NCI-H748 (cell line): Measurements from ENCODE around the gene RLBP1.
"Not testable (repeated sequence)": the region's sequence is repeated elsewhere in the genome, so short reads cannot be mapped to it uniquely, and the experiment has no call there.

ENCODE experiments used
- DNase-seq: peaks from one replicate; lab custom pipeline; 2025; ENCODE audit not compliant: unreplicated experiment; lab: John Stamatoyannopoulos, UW

Gene RLBP1

DNA sequence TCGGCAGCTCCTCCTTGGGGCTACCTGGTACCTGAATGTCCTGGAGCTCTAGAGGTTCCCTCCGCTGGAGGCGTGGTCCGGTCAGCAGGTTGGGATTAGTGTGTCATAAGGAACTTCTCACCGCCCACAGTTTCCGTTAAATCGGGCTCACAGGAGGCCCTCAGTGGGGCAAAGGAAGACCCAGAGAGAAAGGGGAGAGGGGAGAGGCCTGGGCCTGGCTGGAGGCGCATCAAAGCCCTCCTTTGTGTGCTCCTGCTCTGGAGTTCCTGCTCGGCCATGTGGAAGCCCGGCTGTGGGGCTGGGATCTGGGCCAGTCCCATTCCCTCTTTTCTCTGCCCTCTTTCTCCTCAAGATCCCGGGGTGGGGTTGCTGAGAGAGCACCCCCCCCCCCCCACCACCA, at the start of gene RLBP1:
Gene RLBP1, minus strand, starts transcription at position 37 of the 400 bp plus-strand sequence. CDS start 2,604 bp downstream, outside the sequence.
- DNase-seq, result no peak

DNA sequence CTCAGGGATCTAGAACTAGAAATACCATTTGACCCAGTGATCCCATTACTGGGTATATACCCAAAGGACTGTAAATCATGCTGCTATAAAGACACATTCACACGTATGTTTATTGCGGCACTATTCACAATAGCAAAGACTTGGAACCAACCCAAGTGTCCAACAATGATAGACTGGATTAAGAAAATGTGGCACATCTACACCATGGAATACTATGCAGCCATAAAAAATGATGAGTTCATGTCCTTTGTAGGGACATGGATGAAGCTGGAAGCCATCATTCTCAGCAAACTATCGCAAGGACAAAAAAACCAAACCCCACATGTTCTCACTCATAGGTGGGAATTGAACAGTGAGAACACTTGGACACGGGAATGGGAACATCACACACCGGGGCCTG, 28.8 kb upstream of the RLBP1 start:
- not testable (repeated sequence) for DNase-seq

GRCh38 chr15:89248584-89248983, 27.2 kb upstream of the RLBP1 start:
- DNase-seq, result no peak

DNA sequence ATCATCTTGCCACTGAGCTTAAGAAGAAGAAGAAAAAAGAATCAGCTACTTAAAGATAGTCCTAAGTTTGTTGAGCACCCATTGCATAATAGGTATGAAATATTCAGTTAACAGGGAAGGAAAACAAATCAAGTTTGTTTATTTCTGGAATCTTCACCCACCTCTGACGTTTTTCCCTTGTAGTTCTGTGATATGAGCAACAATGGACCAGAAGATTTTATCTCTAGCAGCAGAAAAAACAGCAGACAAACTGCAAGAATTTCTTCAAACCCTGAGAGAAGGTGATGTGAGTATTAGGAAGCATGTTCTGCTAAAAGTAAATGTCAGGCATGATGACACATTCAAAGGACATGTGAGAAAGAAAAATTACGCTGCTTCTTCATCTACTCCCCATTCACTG, 26.1 kb upstream of the RLBP1 start:
- DNase-seq, result no peak

- DNase-seq, result no peak
Measured at GRCh38 chr15:89244574-89244903, 23.2 kb upstream of the RLBP1 start.

DNA sequence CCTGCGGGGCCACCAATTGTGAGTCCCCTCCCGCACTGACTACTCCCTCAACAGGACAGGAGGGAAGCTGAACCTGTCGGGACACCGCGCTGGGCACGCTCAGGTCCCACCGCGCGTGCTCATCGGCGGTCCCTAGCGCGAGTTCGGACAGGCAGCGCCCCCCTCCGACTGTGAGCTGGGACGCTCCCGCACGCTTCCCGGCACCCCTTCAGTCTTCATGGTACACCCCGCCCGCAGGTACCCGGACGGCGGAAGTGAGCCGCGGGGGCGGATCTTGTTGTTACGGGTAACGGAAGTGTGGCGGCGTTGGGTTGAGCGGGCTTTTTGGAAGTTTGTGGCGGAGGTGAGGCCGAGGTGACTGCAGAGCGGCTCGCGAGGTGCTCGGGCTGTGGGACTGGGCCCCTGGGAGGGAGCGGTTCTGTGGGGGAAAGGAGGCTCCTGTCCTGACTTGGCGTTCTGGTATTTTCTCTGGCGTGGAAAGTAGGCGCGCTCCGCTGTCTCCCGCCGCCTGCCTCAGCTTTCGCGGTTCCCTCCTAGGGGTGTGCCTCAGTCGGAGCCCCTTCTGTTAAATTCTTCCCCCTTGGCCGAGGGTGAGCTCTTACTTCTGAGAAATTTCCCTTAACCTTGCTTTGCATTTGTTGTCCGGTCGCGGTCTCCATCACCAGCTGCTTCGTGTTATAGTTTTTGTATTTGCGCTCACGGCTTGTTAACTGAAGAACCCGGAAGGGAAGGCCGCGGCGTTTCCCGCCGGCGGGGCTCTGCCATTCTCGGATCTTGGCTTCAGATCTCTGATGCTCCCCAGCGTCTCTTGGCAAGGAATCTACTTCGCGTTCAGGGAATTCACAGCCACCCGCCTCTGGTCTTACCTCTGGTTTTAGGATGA, 22.6 kb upstream of the RLBP1 start, which contains the start of gene FANCI:
Gene FANCI, plus strand, starts transcription at position 289 of the 883 bp plus-strand sequence. CDS start 3,669 bp downstream, outside the sequence.
- DNase-seq, result peak; percentile 91

GRCh38 chr15:89243046-89243690, 21.8 kb upstream of the RLBP1 start:
- DNase-seq, result peak; percentile 40

DNA sequence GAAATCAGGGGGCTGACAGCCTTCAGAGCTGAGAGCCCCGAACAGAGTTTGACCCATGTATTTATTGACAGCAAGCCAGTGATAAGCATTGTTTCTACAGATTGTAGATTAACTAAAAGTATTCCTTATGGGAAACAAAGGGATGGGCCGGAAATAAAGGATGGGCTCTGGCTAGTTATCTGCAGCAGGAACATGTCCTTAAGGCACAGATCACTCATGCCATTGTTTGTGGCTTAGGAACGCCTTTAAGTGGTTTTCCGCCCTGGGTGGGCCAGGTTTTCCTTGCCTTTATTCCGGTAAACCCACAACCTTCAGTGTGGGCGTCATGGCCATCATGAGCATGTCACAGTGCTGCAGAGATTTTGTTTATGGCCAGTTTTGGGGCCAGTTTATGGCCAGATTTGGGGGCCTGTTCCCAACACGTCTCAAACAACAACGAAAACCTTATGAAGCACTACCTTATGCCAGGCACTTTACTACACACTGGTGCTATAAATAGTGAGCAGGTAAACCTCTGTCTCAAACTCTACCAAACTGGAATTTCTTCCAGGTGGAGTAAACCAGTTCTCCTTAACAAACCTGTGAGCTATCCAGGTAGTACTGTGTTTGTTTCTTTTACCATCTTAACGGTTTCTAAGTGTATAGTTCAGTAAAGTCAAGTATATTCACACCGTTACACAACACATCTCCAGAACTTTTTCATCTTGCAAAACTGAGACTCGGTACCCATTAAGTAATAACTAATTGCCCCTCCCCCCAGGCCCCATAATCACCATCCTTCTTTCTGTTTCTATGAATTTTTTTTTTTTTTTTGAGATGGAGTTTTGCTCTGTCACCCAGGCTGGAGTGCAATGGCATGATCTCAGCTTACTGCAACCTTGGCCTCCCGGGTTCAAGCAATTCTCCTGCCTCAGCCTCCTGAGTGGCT, 18.8 kb upstream of the RLBP1 start:
- DNase-seq, result not testable (repeated sequence)

DNA sequence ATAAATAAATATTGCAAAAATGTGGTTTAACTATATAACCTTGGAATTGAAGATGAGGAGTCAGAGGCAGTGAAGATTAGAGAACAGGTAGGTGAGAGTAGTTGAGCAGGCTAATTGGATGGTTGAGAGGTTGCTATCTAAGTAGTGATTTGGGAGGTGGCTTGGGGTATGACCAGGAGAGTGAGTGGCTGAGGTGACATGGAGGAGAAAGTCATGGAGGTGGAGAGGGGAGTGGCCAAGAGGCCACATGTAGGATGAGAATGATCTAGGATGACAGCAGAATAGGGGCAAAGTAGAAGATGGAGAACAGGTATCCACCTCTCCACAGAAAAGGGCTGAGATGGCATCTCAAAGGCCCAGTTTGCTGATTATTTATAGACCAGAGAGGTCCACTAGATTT, 10.5 kb upstream of the RLBP1 start:
- no peak for DNase-seq

- no peak for DNase-seq
Measured at GRCh38 chr15:89230277-89230676, 8.9 kb upstream of the RLBP1 start.

DNA sequence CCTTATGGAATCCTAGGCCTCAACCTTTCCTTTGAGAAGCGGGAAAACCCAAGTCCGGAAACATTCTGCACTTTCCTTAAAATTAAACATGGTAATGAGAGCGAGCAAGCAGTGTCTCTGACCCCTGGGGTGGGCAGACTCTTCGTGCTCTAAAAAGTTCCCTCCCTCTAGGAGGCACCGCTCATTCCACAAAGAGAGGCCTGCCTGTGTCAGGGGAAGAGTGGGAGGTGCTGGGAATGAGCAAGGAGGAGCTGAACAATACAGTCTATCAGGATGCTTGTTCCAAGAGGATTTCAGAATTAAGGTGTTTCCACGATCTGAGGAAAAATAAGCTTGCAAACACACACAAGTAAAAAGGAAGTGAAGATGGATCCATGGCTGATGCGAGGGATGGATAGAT, 6.0 kb upstream of the RLBP1 start:
- DNase-seq, result no peak

- no peak for DNase-seq
Measured at GRCh38 chr15:89226359-89227221, 5.2 kb upstream of the RLBP1 start.

GRCh38 chr15:89225588-89225987, 4.2 kb upstream of the RLBP1 start:
- DNase-seq, result no peak

DNA sequence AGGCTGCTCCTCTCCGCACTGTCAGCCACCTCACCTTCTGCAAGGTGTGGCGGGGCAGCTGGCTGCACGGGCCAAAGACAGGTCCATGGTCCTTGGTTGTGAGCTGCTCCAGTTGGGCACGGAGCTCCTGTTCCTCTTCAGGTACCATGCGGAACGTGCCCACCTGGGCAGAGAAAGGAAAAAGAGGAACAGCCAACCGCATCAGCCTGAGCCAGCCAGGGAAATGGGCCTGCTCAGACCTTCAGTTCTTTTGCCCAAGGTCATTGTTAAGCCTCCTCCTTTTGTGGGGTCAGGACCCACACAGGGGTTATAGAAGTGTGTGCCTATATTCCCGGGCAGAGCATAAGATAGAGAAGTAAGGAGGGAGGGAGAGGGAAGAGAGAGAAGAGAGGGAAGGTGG, 2.8 kb downstream of the RLBP1 start:
- DNase-seq, result no peak

GRCh38 chr15:89217686-89218376, 3.5 kb downstream of the RLBP1 start:
- no peak for DNase-seq

GRCh38 chr15:89217031-89217430, 4.3 kb downstream of the RLBP1 start:
- DNase-seq, result no peak

DNA sequence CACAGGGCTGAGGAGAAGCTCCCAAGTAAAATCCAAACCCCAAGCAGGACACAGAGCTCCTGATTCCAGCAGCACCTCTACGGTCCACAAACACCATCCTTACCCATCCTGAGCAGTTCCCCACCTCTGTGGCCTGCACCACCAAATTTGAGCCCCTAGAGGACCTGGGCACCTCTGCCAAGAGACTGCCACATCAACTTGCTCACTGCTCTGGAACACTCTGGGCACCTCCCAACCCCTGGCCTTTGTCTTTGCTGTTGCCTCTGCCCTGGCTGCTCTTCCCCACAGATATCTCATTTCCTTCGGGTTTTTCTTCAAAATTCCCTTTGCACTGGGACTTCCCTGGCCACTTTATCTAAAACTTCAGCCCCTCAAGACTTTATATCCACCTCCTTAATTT, 5.8 kb downstream of the RLBP1 start:
- no peak for DNase-seq

GRCh38 chr15:89211678-89212170, 9.7 kb downstream of the RLBP1 start:
- no peak for DNase-seq

GRCh38 chr15:89209057-89209456, 12.3 kb downstream of the RLBP1 start:
- no peak for DNase-seq

- no peak for DNase-seq
Measured at GRCh38 chr15:89208256-89208655, 13.1 kb downstream of the RLBP1 start.
